ENCODE results near the gene ARHGAP25.
"Not testable (repeated sequence)": the region's sequence is repeated elsewhere in the genome, so short reads cannot be mapped to it uniquely, and the experiment has no call there.

The ARHGAP25 gene

DNA sequence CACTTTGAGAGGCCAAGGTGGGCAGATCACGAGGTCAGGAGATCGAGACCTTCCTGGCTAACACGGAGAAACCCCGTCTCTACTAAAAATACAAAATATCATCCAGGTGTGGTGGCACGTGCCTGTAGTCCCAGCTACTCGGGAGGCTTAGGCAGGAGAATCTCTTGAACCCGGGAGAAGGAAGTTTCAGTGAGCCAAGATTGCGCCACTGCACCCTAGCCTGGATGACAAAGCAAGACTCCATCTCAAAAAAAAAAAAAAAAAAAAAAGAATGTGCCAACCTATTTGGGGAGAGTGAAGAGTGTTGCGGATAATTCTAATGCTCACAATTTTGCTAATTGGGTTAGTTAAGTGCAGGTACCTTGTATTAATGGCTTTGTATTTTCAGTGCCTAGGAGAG lies 67.5 kb downstream of the ARHGAP25 start:
- DNase-seq, result not testable (repeated sequence)

DNA sequence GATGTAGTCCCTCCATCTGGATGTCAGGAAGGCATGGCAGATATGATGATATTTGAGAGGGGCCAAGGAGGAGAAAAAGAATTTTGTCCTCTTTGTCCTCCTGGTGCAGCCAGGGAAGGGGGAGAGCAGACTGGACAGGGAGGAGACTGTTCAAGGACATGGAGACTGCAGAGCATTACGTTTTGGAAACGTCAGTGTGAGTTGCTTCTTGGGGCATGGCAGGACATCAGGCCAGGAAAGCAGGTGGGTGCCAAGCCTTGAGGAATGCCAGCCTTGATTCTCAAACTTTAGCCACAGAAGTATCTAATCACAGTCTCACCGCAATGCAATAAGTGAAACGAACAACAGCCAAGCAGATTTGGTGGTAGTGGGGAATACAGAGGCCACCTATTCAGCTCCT lies 70.4 kb downstream of the ARHGAP25 start:
- no peak for DNase-seq

DNA sequence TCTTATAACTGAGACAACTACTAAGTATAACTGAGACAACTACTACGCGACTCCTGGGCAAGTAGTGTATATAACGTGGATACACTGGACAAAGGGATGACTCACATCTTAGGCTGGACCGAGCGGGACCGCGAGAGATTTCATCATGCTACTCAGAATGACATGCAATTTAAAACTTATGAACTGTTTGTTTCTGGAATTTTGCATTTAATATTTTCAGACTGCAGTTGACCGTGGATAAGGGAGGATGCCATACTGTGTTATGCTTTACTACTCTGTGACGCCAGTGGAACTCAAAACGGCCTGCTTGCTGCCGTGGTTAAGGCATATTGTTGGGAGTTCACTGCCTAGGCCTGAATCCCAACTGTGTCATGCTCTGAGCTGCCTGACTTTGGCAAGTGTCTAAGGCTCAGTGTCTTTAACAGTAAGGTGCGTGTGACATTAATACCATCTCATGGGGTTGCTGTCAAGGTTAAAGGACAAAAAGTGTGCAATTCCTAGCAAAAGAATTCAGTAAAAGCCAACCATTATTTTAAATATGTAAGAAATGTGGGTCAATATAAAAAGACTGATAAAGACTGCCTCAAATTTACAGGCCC lies 72.0 kb downstream of the ARHGAP25 start:
- DNase-seq, result no peak

DNA sequence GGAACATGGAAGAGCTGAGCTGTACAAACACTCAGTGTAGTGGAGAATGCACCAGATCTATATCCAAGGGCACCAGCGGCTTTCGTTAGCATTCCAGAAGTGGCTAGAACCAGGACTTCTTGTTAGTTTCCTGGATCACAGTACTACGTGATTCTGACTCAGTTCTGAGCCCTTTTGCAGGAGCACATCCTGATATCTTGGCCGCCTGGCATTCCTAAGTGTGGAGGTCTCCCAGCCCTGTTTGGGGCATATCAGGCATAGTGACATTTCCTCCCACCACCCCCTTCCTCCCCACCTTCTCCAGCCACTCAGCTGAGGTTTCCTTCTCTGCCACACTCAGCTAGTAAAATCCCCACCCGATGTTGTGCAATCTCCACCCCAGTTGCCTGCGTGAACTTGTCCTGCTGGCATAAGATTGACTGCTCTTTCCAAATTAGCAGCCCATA lies 73.2 kb downstream of the ARHGAP25 start:
- DNase-seq, result no peak

DNA sequence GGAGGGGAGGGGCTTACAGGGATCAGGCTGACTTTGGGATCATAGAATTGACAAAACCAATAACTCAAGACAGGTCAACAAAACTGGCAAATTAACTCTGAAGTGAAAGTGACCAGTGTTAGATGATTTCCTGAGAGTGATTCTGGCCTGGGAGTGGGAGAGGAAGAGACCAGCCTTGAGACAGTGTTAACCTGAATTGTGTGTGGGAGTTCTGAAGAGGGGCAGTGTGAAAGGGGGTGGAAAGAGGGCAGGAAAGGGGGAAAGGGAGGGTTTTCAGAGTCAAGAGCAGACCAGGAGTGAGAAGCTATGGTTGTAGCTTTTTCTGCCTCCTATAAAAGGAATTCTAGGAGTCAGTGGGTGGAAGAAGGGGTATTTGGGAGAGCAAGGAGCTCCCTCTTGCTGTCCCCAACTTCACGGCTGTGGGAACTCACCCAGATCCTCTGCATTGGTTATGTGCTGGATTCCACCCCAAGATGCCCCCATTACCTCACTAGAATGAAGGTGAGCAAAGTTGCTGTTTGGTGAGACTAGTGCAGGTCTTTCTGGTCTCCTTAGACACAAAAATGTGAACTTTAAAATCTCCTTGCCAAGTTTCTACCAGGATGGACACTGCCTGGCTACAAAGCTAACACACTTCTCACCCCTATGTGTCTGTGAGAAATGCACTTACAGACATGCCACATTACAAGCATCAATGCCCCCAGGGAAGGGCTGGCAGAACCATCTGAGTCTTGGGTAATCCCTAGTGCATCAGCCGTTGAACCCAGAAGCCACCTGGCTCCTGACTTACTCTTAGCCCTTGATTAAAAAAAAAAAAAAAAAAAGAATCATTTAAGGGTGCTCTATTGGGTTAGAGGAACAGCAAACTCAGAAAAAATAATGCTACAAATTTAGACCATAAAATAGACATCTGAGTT lies 75.0 kb downstream of the ARHGAP25 start:
- DNase-seq, result no peak

DNA sequence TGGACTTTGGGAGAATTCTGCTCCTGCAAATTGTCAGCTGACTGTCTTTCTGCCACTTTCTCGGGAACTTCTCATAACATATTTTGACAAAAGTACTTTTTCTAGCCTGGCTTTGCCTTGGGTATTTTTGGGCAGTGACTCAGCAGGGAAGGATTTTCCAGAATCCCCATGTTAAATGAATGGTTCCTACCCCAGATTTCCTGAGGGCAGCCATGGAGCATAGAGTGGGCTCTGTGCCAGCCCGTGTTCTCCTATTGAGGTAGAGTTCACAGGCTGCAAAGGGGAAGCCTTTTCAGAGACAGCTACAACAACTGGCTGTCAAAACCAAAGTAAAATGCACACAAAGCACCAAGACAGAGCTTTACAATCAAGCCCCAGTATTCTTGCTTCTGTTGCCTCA lies 76.8 kb downstream of the ARHGAP25 start:
- DNase-seq, result no peak

DNA sequence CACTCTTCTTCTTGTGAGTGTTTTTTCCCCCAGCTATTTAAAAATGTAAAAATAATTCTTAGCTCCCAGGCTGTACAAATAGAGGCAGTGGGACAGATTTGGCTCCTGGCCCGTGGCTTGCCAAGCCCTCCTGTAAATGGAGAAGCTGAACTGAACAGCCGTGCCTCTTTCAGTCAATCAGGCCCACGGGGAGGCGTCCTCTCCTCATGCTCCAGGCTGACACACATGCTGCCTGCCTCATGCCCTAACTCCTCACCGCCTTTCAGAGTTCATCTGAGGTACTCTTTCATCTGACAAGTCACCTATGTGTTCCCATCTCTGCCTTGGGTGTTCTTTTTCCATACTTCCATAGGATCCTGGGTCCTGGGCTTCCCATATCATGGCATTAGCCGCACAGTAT lies 77.6 kb downstream of the ARHGAP25 start:
- no peak for DNase-seq

DNA sequence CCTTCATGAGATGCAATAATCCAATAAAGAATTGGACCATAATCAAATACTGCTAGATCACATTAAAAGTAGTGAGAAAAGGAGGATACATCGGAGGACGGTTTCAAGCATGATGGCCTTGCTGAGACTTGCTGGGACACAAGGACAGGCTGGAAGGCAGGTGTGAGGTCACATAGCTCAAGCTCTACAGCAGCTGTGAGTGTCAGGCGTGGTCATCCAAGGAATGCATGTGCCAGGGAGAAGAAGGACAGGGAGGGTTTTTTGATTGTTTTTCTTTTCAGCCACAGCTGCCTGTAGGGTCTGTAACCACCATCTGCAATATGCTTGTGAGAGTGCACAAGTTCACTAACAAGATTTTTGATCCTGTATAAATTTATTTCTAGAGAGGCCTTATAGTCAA lies 79.0 kb downstream of the ARHGAP25 start:
- no peak for DNase-seq

DNA sequence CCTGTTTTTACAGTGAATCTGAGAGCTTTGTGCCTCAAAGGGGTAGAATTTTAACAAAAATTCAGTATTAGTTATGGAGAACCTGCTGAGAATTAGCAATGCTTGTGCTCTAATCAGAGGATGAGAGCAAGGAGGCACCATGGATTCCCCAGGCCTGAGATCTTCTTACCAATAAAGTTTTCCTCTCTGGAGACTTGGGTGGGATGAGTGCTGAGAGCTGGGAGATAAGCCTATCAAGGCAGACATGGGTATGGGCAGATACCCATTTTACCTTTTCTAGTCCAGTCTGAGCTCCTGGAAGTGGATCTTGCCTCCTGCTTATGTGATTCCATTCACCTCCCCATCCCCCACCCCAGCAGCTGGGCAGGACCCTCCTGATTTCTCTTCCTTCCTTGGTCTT lies 82.7 kb downstream of the ARHGAP25 start:
- no peak for DNase-seq

DNA sequence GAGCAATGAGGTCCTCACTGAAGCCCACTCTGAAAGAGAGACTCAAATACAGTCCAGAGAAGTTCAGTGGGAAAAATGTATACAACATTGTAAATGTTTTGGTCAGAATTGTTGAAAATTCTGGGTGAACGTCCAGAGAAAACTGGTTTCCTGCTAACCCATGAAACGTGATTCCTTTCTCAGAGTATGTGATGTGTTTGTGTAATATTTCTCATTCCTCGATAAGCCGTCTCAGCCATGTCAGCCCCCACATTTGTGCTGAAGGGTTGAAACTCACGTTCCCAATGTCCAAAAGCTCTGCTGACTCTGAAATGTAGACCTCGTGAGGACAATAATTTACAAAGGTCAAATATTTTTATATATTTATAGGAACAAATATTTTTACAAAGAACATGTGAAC lies 84.9 kb downstream of the ARHGAP25 start:
- no peak for DNase-seq

DNA sequence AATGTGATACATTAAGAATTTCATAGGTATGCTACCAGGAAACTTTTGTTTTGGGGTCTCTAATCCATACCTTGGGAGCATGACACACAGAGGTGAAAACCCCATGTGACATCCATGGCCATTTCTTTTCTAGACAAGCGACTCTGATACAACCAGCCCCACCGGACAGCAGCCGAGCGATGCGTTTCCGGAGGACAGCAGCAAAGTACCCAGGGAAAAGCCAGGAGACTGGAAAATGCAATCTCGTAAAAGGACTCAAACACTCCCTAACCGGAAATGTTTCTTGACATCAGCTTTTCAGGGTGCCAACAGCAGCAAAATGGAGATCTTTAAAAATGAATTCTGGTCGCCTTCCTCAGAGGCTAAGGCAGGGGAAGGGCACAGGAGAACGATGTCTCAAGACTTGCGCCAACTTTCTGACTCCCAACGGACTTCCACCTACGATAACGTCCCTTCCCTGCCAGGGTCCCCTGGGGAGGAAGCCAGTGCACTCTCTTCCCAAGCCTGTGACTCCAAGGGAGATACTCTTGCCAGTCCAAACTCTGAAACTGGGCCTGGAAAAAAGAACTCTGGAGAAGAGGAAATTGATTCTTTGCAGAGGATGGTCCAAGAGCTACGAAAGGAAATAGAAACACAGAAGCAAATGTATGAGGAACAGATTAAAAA lies 87.7 kb downstream of the ARHGAP25 start:
- DNase-seq, result no peak

DNA sequence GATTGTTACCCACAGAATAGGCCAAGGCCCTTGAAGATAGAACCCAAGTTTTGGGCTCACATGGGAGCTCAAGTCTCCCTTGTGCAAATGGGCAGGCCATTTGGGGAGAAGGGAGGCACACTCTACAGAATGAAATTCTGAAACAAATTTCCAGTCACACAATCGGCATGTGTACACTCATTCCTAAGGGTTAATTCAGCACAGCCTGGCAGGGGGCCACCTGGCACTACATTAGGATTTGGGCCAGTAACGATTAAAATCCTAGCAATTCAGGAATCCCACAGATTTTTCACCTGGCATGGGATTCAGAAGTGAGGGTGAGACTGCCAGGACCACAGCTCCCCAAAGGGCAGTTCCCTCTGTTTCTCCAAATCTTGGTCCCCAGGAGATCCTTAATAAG lies 90.2 kb downstream of the ARHGAP25 start:
- DNase-seq, result no peak

DNA sequence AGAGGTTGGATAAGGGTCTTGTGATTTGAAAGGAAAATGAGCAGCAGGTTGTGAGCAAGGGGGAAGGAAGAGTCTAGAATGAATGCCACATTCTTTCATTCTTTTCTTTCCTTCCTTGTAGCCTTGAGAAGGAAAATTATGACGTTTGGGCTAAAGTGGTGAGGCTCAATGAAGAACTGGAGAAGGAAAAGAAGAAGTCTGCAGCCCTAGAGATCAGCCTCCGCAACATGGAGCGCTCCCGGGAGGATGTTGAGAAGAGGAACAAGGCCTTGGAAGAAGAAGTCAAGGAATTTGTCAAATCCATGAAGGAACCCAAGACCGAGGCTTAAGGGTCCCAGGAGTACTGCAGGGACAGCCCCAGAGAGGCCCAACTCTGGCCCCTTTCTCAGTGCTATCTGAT lies 91.3 kb downstream of the ARHGAP25 start:
- no peak for DNase-seq

DNA sequence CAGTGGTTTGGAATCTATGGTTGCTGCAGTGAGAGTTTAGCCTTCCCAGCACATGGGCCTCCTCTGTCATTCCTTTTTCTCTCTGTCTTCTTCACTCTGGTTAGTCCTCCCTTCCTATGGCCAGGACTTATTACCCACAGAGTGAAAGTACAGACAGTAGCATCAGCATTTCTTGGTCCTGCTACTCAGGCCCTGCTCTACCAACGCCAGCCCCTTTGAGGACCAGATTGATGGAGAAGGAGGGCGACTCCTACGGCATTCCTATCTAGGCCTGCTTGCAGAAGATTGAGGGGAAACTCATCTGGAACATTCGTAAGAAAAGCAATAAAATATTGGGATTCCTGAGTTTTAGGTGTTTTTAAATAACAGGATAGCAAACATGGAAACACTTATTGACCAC lies 93.1 kb downstream of the ARHGAP25 start:
- no peak for DNase-seq

DNA sequence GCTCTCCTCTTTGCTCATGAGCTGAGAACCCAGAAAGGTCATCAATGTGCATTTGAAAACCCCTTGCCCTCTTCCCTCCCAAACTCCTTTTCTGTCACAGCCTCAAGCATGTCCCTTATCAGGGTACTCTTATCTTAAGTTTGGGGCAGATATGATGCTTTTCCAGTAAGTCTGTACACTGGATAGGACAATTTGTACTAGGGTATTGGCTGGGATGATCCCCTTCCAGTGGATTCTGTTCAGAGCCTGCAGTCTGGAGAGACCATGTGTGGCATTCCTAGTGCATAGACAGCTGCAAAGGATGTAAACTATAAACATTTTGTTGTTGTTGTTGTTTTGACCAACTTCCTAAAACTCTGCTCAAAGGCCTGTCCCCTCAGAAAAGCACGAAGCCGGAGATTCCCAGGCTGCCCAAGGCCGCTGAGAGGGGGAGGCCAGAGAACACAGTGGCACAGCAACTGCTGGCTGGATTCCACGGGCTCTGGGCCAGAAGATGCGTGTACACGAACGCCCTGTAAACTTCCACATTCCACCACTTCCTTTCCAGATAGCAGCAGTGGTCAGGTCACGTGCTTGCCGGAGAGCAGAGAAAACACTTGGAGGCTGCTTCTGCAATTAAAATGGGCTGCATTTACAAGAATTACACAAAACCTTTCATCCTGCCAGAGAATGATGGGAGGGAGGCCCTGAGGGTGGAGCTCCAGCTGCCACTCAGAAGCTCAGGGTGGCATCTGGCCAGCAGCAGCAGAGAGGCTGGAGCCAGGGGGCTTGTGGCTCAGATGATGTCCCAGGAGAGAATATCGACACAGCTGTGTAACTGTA lies 94.5 kb downstream of the ARHGAP25 start:
- peak; percentile 49 for DNase-seq

DNA sequence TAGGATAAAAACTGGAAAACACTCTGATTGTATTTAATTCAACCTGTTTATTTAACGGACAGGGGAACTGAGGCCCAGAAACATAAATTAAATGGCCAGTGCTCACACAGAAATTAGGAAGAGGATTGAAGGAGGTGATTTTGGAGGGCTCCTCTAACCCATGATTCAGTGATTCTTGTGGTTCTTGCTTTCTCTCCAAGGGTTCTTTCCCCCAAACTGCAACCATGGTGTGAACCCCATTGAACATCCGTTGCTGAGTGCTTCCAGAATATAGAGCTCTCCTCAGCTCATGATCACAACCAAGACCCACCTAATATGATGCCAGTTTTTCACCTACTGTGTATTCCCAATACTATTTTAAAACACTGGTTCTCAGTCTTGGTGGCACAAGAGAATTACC lies 95.1 kb downstream of the ARHGAP25 start:
- DNase-seq, result no peak

DNA sequence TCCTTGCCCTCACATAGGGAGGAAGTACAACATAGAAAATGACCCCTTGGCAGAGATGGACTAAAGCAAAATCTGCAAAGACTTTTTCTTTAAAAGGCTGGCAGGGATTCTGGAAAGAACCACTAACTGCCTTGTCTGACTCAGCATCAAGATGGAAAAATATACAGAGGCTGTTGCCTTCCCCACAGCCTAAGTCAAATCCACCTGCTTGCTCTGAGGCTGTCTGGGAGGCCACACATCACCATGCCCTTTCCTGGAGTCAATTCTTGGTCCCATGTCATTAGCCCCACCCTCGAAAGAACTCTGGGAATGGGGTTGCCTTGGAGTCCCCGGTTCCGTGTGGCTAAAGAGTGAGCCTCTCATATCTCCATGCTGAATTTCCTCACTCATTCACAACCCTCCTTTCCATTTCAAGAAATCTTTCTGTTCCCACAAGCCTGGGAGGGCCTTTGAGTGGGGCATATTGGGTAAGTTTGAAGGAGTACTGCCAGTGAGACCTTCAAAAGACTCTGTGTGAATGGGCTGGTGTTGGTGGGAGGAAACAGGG lies 97.1 kb downstream of the ARHGAP25 start:
- no peak for DNase-seq

DNA sequence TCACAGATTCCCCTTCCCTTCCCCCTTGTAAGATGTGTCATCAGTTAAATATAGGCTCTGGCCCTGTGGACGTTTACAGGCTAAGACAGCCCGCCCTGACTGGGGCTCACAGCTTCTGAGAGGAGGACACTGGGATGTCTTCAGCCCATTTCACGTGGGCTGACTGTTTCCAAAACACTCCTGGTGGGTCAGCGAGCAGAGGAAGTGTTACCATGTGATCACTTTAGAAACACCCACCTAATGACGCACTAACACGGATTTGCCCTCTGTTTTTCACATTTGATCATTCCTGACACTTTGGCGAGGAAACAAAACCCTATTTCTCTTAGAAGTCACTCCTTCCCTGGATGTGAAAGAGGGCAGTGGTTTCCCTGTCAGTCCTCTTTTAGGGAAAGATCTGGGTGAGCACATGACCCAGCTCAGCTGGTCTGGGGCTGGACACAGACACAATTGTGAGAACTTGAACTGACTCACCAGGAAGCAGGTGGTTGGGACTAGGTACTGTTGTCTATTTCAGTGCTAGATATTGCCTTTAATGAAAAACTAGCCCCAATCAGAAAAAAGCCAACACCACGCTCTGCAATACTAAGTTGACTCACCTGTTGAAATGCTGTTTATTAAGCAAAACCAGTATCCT lies 97.7 kb downstream of the ARHGAP25 start:
- peak; percentile 23 for DNase-seq

DNA sequence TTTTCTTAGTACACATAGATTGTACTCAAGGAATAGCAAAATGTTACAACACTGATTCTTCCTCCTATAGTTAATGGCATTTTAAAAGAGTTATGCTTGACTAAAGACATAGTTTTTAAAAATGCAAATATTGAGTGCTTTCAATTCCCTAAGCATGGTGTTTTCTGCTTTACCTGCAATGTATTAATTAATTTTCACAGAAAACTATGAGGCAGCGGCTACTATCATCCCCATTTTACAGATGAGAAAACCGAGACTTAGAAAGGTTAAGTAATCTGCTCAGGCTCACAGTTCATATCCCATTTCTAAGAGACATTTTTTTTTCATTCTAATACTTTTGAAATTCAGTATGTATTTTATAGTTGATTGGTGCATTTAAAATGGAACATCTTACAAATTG lies 98.6 kb downstream of the ARHGAP25 start:
- no peak for DNase-seq

DNA sequence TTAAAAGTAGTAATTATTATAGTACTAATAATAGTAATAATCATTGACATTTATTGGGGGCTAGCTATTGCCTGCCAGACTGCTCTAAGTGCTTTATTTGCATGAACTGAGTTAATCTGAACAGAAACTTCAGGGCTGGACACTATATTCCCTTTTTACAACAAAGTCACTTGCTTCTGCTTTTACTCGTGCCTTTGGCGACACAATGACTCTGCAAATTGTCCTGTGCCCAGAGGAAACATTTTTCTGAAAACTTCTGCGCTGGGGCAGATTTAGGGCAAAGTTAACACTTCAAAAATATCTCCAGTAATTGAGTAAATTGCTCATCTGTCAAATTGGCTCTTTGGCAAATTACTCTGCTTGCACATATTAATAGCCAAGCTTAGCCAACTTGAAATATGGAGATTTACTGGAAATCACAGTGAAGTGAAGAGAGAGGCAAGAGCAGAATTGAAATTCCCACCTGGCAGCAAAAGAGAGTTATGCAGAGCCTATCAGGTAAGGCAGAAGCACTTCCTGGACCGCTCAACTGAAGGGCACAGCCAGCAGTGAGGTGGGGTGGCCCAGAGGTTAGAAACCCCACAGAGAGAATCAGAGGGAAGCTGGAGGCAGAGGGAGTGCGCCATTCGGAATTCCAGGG lies 100.2 kb downstream of the ARHGAP25 start:
- DNase-seq, result no peak

DNA sequence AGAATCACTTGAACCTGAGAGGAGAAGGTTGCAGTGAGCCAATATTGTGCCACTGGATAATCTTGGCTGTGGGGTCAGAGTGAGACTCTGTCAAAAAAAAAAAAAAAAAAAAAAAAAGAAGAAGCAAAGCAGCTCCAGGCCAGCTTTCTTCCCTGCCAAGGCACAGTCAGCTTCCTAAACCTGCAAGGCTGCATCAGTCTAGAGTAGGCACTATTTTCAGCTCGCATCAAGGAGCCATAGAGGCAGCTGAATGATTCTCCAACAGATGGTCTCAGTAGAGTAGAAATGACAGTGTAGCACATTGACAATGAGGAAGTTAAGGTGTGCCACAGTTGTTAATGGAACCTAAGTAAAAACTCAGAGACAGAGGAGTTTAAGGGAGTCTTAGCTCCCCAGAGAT lies 101.0 kb downstream of the ARHGAP25 start:
- no peak for DNase-seq
